Uterus (tissue), 4 donors: Measurements from ENCODE around the gene TRAPPC3L. TPM values are rescaled to one million over a fixed set of nuclear protein-coding genes. Genes with fewer than 3 reads are reported as not detected.
A peak's percentile ranks its signal among the peaks of the same experiment; 100 is the strongest.

Experiments used
- DNase-seq, 2 donors: peaks; one replicate each; pipeline ENCODE4 v3.0.0-alpha.2; 2019 to 2020
- H3K27ac ChIP-seq, 2 donors: fragments of 200-600 bp; sonication (generic); 1 replicate in 1 of 2; 2 replicates in 1 of 2; pipeline ENCODE4 v1.5.1; 2016 to 2018
- H3K27me3 ChIP-seq, 2 donors: fragments of 200-600 bp; sonication (generic); one replicate each; pipeline ENCODE4 v1.5.1; 2018 to 2019; ENCODE audit warnings: control low read depth in 1 of 2
- H3K36me3 ChIP-seq, 2 donors: fragments of 200-600 bp; sonication (generic); one replicate each; pipeline ENCODE4 v1.5.1; 2019; ENCODE audit warnings: control low read depth in 1 of 2
- H3K4me1 ChIP-seq, 2 donors: fragments of 200-600 bp; sonication (generic); one replicate each; pipeline ENCODE4 v1.5.1; 2018 to 2019; ENCODE audit warnings: control low read depth in 1 of 2
- H3K4me3 ChIP-seq, 2 donors: fragments of 200-600 bp; sonication (generic); 1 replicate in 1 of 2; 2 replicates in 1 of 2; pipeline ENCODE4 v1.5.1; 2018 to 2019; ENCODE audit warnings: mild to moderate bottlenecking in 1 of 2
- H3K9me3 ChIP-seq, 2 donors: fragments of 200-600 bp; sonication (generic); one replicate each; pipeline ENCODE4 v1.5.1; 2019; ENCODE audit warnings: control low read depth in 1 of 2
- CTCF ChIP-seq, 4 experiments: fragments of 200-600 bp in 2 of 4; fragments of 450-650 bp in 2 of 4; sonication (generic) in 2 of 4; IDR thresholded peaks; one replicate each; pipeline ENCODE4 v1.5.1; 2016 to 2019; ENCODE audit warnings: antibody characterized with exemption in 4 of 4, mild to moderate bottlenecking in 2 of 4, moderate library complexity in 1 of 4
- POLR2A ChIP-seq, 2 donors: fragments of 450-650 bp; IDR thresholded peaks; one replicate each; pipeline ENCODE4 v1.6.1; 2016; ENCODE audit warnings: antibody characterized with exemption in 2 of 2, mild to moderate bottlenecking in 1 of 2, moderate library complexity in 1 of 2
- intact Hi-C: fragments of 100-400 bp; cut with DNase I; formaldehyde crosslinking; loops from one replicate; pipeline ENCODE4 v1.15.1; 2023; ENCODE audit warnings: low total_unique reads
- total RNA-seq, 4 donors: library from RNA; depleted of rRNA in 3 of 4; stranded (reverse); fragments of >200 nt in 3 of 4; gene quantifications; one replicate each; pipeline versions ENCODE4 v1.1.0 to v1.2.4, GENCODE V29; 2014 to 2023
- donor health status: DM: yes; HTN: yes; CAD: no.

Gene TRAPPC3L
- total RNA-seq, 4 donors from 2014 or later, result 0.07 TPM; not detected in 3

GRCh38 chr6:116512111-116512559 is 33.3 kb downstream of the TRAPPC3L start:
- no peaks in the 10 kb centered on the region for H3K4me1 ChIP-seq
- no peaks in the 10 kb centered on the region for H3K27me3 ChIP-seq
- no peak for TF ChIP-seq POLR2A (IDR thresholded peaks at IDR 0.05)
- TF ChIP-seq CTCF (IDR thresholded peaks at IDR 0.05), result no peak
- no peaks in the 10 kb centered on the region for H3K36me3 ChIP-seq
- peak overlapping the region; percentile 10 to 20 for H3K4me3 ChIP-seq
- no peak for DNase-seq
- no peaks in the 10 kb centered on the region for H3K9me3 ChIP-seq
- intact Hi-C loops, result no loop called here
- peak overlapping the region; percentile 79 to 84 for H3K27ac ChIP-seq

GRCh38 chr6:116511424-116512110 is 33.9 kb downstream of the TRAPPC3L start, which contains the start of gene CALHM5:
Gene CALHM5 (plus strand): TSS chr6:116511639. CDS start chr6:116511697, 58 bp downstream.
- peak within 1 kb of the TSS; percentile 79 to 84 for H3K27ac ChIP-seq
- intact Hi-C loops, result no loop called here
- H3K36me3 ChIP-seq, result no peaks in the 10 kb centered on the region
- no peaks in the 10 kb centered on the region for H3K9me3 ChIP-seq
- no peaks in the 10 kb centered on the region for H3K27me3 ChIP-seq
- TF ChIP-seq CTCF (IDR thresholded peaks at IDR 0.05) (peak; percentile 49 to 75 (median 66)), POLR2A (IDR thresholded peaks at IDR 0.05) (peak; percentile 39 to 44)
- DNase-seq, result peak; percentile 43 to 59
- H3K4me3 ChIP-seq, result peak within 1 kb of the TSS; percentile 10 to 20
- H3K4me1 ChIP-seq, result no peaks in the 10 kb centered on the region

- intact Hi-C loops, result no loop called here
- Histone ChIP-seq H3K4me1 (no peaks in the 10 kb centered on the region), H3K9me3 (no peaks in the 10 kb centered on the region), H3K36me3 (no peaks in the 10 kb centered on the region), H3K27ac (no peak overlapping the region), H3K4me3 (no peak overlapping the region), H3K27me3 (no peaks in the 10 kb centered on the region)
- DNase-seq, result no peak
- TF ChIP-seq POLR2A (IDR thresholded peaks at IDR 0.05) (no peak), CTCF (IDR thresholded peaks at IDR 0.05) (no peak)
Measured at GRCh38 chr6:116508527-116508926, 37.0 kb downstream of the TRAPPC3L start.

GRCh38 chr6:116507324-116507723 is 38.2 kb downstream of the TRAPPC3L start:
- no peak for DNase-seq
- Histone ChIP-seq H3K9me3 (no peaks in the 10 kb centered on the region), H3K4me3 (no peak overlapping the region), H3K4me1 (no peaks in the 10 kb centered on the region), H3K36me3 (no peaks in the 10 kb centered on the region), H3K27me3 (no peaks in the 10 kb centered on the region), H3K27ac (no peak overlapping the region)
- intact Hi-C loops, result no loop called here
- TF ChIP-seq CTCF (IDR thresholded peaks at IDR 0.05) (no peak), POLR2A (IDR thresholded peaks at IDR 0.05) (no peak)

- Histone ChIP-seq H3K9me3 (no peaks in the 10 kb centered on the region), H3K27ac (no peak overlapping the region), H3K4me1 (no peaks in the 10 kb centered on the region), H3K4me3 (no peak overlapping the region), H3K27me3 (no peaks in the 10 kb centered on the region), H3K36me3 (no peaks in the 10 kb centered on the region)
- TF ChIP-seq POLR2A (IDR thresholded peaks at IDR 0.05) (no peak), CTCF (IDR thresholded peaks at IDR 0.05) (no peak)
- intact Hi-C loops, result no loop called here
- no peak for DNase-seq
Measured at GRCh38 chr6:116500969-116501433, 44.5 kb downstream of the TRAPPC3L start.
